Stimulated activated CD8-positive, alpha-beta memory T cell treated with anti-CD3 and anti-CD28 coated beads, Interleukin-15, amount 100 ng/mL, for 48 hours (primary cell): ENCODE data around the gene ATP6V1C2.

ENCODE experiments used
- DNase-seq, 2 donors: peaks; one replicate each; pipeline ENCODE4 v3.0.0-alpha.2; 2020; ENCODE audit warnings: low read depth in 2 of 2

The ATP6V1C2 gene

GRCh38 chr2:10732924-10733565 is 11.6 kb downstream of the ATP6V1C2 start:
- no peak for DNase-seq

- no peak for DNase-seq
Observed at GRCh38 chr2:10733566-10733925, 12.1 kb downstream of the ATP6V1C2 start.

GRCh38 chr2:10733980-10734379 is 12.6 kb downstream of the ATP6V1C2 start:
- DNase-seq = no peak

GRCh38 chr2:10738192-10738591 is 16.8 kb downstream of the ATP6V1C2 start:
- DNase-seq = no peak

GRCh38 chr2:10740226-10740625 is 18.8 kb downstream of the ATP6V1C2 start:
- no peak for DNase-seq

GRCh38 chr2:10741139-10741538 is 19.7 kb downstream of the ATP6V1C2 start:
- no peak for DNase-seq

- DNase-seq = no peak
Observed at GRCh38 chr2:10742666-10743065, 21.2 kb downstream of the ATP6V1C2 start.

GRCh38 chr2:10750610-10751009 is 29.2 kb downstream of the ATP6V1C2 start:
- no peak for DNase-seq

GRCh38 chr2:10752236-10752635 is 30.8 kb downstream of the ATP6V1C2 start:
- DNase-seq = no peak

- DNase-seq = no peak
Observed at GRCh38 chr2:10753156-10753555, 31.7 kb downstream of the ATP6V1C2 start.

GRCh38 chr2:10753876-10754275 is 32.4 kb downstream of the ATP6V1C2 start:
- no peak for DNase-seq

GRCh38 chr2:10755621-10756020 is 34.2 kb downstream of the ATP6V1C2 start:
- DNase-seq = no peak

GRCh38 chr2:10757814-10758286 is 36.4 kb downstream of the ATP6V1C2 start:
- DNase-seq = no peak

GRCh38 chr2:10759151-10759714 is 37.8 kb downstream of the ATP6V1C2 start:
- DNase-seq = no peak

- DNase-seq = no peak
Observed at GRCh38 chr2:10760794-10761504, 39.5 kb downstream of the ATP6V1C2 start.

- DNase-seq = no peak
Observed at GRCh38 chr2:10761591-10761990, 40.2 kb downstream of the ATP6V1C2 start.

- DNase-seq = no peak
Observed at GRCh38 chr2:10762651-10763460, 41.4 kb downstream of the ATP6V1C2 start.

- DNase-seq = no peak
Observed at GRCh38 chr2:10763461-10763800, 42.0 kb downstream of the ATP6V1C2 start.

- DNase-seq = no peak
Observed at GRCh38 chr2:10764096-10764785, 42.8 kb downstream of the ATP6V1C2 start.

GRCh38 chr2:10764896-10765295 is 43.5 kb downstream of the ATP6V1C2 start:
- DNase-seq = no peak

- no peak for DNase-seq
Observed at GRCh38 chr2:10765461-10765860, 44.0 kb downstream of the ATP6V1C2 start.

- no peak for DNase-seq
Observed at GRCh38 chr2:10765914-10766313, 44.5 kb downstream of the ATP6V1C2 start.
